Measurements from ENCODE around the gene ARHGAP19. TPM values are rescaled to one million over a fixed set of nuclear protein-coding genes. Genes with fewer than 3 reads are reported as not detected.

Gene ARHGAP19
- total RNA-seq, 2 donors from 2014 or later = 8.0 to 9.8 TPM

DNA sequence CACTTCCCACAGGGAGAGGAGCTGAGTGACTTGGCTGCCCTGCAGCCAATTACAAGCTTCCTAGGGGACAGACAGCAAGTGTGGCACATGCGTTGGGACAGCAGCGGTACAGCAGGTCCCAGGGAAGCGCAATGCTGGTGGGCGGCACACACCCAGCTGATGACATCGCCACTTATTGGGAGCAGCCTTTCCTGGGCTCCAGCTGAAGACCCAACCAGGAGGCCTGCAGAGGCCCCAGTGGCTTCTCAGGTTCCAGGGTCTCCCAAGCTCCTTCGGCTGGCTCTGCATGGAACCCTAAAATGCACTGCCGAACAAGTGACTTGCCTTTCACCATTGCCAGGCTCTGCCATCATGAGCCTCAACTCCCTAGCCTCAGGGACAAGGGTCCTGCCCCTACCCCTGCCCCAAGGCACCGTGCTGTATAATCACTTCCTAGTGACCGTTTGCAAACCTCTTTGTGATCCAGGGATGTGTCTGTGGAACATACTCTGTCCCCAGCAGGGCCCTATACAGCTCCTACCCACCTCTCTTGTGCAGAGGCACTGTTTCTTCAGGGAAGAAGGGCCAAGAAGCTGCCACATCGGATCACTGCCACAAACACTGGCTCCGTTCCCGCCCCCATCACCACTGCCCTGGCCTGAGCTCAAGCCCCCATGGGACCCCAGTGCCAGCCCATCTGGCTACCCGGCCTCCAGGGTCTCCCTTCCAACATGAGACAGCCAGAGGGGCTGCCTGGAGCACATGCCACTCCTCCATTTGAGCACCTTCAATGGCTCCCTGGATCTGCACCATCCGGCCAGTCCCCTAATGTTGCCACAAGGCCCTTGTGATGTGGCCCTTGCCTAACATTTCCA lies 87.4 kb downstream of the ARHGAP19 start:
- H3K27me3 ChIP-seq = no peaks in the 10 kb centered on the region
- H3K27ac ChIP-seq = no peak overlapping the region
- H3K4me1 ChIP-seq = no peaks in the 10 kb centered on the region
- TF ChIP-seq, protein P1, sequence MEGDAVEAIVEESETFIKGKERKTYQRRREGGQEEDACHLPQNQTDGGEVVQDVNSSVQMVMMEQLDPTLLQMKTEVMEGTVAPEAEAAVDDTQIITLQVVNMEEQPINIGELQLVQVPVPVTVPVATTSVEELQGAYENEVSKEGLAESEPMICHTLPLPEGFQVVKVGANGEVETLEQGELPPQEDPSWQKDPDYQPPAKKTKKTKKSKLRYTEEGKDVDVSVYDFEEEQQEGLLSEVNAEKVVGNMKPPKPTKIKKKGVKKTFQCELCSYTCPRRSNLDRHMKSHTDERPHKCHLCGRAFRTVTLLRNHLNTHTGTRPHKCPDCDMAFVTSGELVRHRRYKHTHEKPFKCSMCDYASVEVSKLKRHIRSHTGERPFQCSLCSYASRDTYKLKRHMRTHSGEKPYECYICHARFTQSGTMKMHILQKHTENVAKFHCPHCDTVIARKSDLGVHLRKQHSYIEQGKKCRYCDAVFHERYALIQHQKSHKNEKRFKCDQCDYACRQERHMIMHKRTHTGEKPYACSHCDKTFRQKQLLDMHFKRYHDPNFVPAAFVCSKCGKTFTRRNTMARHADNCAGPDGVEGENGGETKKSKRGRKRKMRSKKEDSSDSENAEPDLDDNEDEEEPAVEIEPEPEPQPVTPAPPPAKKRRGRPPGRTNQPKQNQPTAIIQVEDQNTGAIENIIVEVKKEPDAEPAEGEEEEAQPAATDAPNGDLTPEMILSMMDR (IDR thresholded peaks at IDR 0.05) = no peak
- no peak for DNase-seq
- intact Hi-C loops (cut with DNase I) = no loop called here
- no peak overlapping the region for H3K9ac ChIP-seq (ENCODE audit: low read depth in 2 of 2, low read length in 2 of 2)
- no peaks in the 10 kb centered on the region for H3K36me3 ChIP-seq
- no peaks in the 10 kb centered on the region for H3K9me3 ChIP-seq
- H3K4me3 ChIP-seq = no peak overlapping the region

DNA sequence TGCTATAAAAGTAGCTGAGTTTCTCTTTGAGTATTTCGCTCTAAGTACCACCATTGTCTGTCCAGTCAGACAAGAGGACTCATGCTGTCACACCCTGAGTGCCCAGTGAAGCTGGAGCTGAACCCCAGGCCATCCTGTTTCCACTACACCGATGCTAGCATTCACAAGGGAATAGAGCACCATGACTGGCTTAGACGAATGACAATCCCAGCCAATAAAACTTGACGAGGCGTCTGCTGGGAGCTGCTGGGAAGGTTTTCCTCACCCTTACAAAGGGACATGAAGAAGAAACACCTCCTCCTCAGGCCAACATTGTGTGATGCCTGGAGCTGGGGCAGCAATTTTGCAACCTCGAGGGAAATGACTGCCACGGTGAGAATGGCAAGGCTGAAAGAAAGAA lies 89.2 kb downstream of the ARHGAP19 start:
- H3K27me3 ChIP-seq = no peaks in the 10 kb centered on the region
- H3K36me3 ChIP-seq = no peaks in the 10 kb centered on the region
- no peaks in the 10 kb centered on the region for H3K4me1 ChIP-seq
- H3K27ac ChIP-seq = no peak overlapping the region
- no peaks in the 10 kb centered on the region for H3K9me3 ChIP-seq
- no peak for DNase-seq
- TF ChIP-seq, protein P1 (IDR thresholded peaks at IDR 0.05) = no peak
- intact Hi-C loops (cut with DNase I) = no loop called here
- no peak overlapping the region for H3K9ac ChIP-seq (ENCODE audit: low read depth in 2 of 2, low read length in 2 of 2)
- H3K4me3 ChIP-seq = no peak overlapping the region

DNA sequence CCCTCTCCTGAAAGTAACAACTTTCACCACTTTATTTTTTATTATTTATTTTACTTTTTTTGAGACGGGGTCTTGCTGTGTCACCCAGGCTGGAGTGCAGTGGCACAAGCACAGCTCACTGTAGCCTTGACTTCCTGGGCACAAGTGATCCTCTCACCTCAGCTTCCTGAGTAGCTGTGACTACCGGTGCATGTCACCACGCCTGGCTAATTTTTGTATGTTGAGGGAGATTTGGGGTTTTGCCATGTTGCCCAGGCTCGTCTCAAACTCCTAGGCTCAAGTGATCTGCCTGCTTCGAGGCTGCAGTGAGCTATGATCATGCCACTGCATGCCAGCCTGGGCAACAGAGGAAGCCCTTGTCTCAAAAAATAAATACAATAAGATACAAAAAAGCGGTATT lies 91.8 kb downstream of the ARHGAP19 start:
- H3K36me3 ChIP-seq = no peaks in the 10 kb centered on the region
- H3K9ac ChIP-seq (ENCODE audit: low read depth in 2 of 2, low read length in 2 of 2) = no peak overlapping the region
- TF ChIP-seq, protein P1 (IDR thresholded peaks at IDR 0.05) = no peak
- H3K9me3 ChIP-seq = no peaks in the 10 kb centered on the region
- DNase-seq = no peak
- H3K4me1 ChIP-seq = peaks cover 6% of the 10 kb centered on the region
- H3K27me3 ChIP-seq = peaks cover 8% of the 10 kb centered on the region
- intact Hi-C loops (cut with DNase I) = no loop called here
- H3K4me3 ChIP-seq = no peak overlapping the region
- H3K27ac ChIP-seq = no peak overlapping the region

DNA sequence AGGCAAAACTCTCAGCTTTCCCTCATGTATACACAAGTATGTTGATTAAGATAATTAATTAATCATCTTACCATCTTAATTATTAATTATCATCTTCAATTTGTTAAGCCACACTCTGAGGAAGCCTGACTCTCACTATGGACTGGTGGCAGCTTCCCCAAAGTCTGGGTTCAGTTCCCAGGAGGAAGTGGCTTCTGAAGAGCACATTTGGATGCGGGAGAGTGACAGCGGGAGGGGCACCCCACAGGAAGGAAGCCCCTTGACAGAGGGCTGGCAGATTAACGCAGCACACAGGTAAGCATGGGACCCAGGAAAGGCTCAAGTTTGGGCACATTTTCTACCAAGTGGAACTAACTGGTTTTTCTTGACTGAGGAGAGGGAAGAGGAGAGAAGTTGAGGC lies 93.3 kb downstream of the ARHGAP19 start:
- Histone ChIP-seq H3K9me3 (no peaks in the 10 kb centered on the region), H3K36me3 (no peaks in the 10 kb centered on the region), H3K27ac (no peak overlapping the region), H3K9ac (ENCODE audit: low read depth in 2 of 2, low read length in 2 of 2) (no peak overlapping the region), H3K27me3 (peaks cover 13% of the 10 kb centered on the region), H3K4me1 (peaks cover 6% of the 10 kb centered on the region), H3K4me3 (no peak overlapping the region)
- TF ChIP-seq, protein P1 (IDR thresholded peaks at IDR 0.05) = no peak
- DNase-seq = no peak
- intact Hi-C loops (cut with DNase I) = no loop called here

- H3K9me3 ChIP-seq = no peaks in the 10 kb centered on the region
- H3K27me3 ChIP-seq = peaks cover 13% of the 10 kb centered on the region
- H3K27ac ChIP-seq = no peak overlapping the region
- intact Hi-C loops (cut with DNase I) = no loop called here
- peaks cover 6% of the 10 kb centered on the region for H3K4me1 ChIP-seq
- no peak for DNase-seq
- TF ChIP-seq, protein P1 (IDR thresholded peaks at IDR 0.05) = no peak
- H3K36me3 ChIP-seq = no peaks in the 10 kb centered on the region
- H3K9ac ChIP-seq (ENCODE audit: low read depth in 2 of 2, low read length in 2 of 2) = no peak overlapping the region
- H3K4me3 ChIP-seq = no peak overlapping the region
Observed at GRCh38 chr10:97197030-97197500, 95.4 kb downstream of the ARHGAP19 start.

Measured in colonic mucosa (tissue), 4 donors.